GM12892 (cell line): ENCODE results near the gene IAH1.

Experiments used
- DNase-seq: peaks from one replicate; pipeline ENCODE4 v3.0.0; 2011; ENCODE audit not compliant: insufficient read length
- FAIRE-seq: peaks from 2 replicates; lab custom pipeline; 2011; peaks lifted over from hg19 to GRCh38; lab: Jason Lieb, UNC
- POLR2A ChIP-seq: IDR thresholded peaks from 2 replicates; pipeline ENCODE4 v1.6.1; 2011; ENCODE audit warnings: low read depth, low read length, control low read depth
- POLR2AphosphoS5 ChIP-seq: IDR thresholded peaks from 2 replicates; pipeline ENCODE4 v1.6.1; 2011; ENCODE audit warnings: low read depth, low read length, control low read depth
- TAF1 ChIP-seq: IDR thresholded peaks from 2 replicates; pipeline ENCODE4 v1.6.1; 2011; ENCODE audit warnings: low read depth, mild to moderate bottlenecking, control low read depth, low read length, borderline replicate concordance

The IAH1 gene

GRCh38 chr2:9460441-9461017 lies 13.8 kb upstream of the IAH1 start:
- TF ChIP-seq POLR2A (no peak), POLR2AphosphoS5 (no peak), TAF1 (no peak)
- DNase-seq = no peak
- no peak for FAIRE-seq

GRCh38 chr2:9461079-9461478 lies 13.3 kb upstream of the IAH1 start:
- no peak for TF ChIP-seq POLR2A
- FAIRE-seq = no peak

GRCh38 chr2:9462313-9462712 lies 12.0 kb upstream of the IAH1 start:
- no peak for FAIRE-seq
- DNase-seq = no peak
- no peak for TF ChIP-seq TAF1
- no peak for TF ChIP-seq POLR2A
- TF ChIP-seq POLR2AphosphoS5 = no peak

More at GRCh38 chr2:9461079-9461478, 13.3 kb upstream of the IAH1 start:
- no peak for DNase-seq

DNA sequence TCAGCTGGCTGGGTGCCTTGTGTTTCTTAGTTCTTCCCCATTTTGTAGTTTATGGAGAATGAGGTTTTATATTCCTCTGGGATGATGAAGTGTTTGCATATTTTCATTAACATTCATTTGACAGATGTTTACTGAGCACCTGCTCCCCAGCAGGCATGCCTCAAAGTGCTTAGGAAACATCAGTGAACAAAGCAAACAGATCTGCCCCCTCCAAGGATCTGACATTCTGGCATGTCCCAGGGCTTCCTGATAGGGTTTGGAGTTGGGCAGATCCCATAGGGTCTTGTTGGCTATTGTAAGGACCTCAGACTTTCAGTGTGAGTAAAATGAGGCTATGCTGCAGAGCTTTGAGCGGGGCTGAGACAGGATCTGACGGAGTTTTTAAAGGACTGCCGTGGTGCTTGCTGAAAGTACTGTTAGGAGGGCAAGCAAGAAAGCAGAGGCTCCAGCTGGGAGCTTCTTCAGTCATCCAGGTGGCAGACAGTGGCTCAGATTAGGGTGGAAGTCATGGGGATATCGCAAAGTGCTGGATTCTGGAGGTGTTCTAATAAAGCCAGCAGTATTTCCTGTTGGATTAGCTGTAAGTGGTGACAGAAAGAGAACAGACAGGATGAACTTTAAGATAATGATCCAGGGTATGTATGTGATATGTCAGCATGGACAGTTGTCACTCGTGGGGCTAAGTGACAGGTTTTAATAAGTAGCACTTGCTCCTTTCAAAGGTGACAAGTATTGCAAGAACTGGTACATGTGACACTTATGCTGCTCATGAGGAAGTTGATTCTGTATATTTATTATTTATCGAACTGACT lies 11.3 kb upstream of the IAH1 start:
- DNase-seq (no peak), FAIRE-seq (no peak)
- TF ChIP-seq POLR2A (no peak), POLR2AphosphoS5 (no peak), TAF1 (no peak)

- FAIRE-seq (no peak), DNase-seq (no peak)
- TF ChIP-seq TAF1 (no peak), POLR2AphosphoS5 (no peak), POLR2A (no peak)
Measured at GRCh38 chr2:9463698-9464034, 10.7 kb upstream of the IAH1 start.

GRCh38 chr2:9465170-9465569 lies 9.2 kb upstream of the IAH1 start:
- TF ChIP-seq POLR2A = no peak
- TF ChIP-seq POLR2AphosphoS5 = no peak
- TF ChIP-seq TAF1 = no peak
- FAIRE-seq (no peak), DNase-seq (no peak)

- DNase-seq (no peak), FAIRE-seq (no peak)
- no peak; the same call in 1 of the 2 replicates for TF ChIP-seq POLR2AphosphoS5
- no peak for TF ChIP-seq POLR2A
- TF ChIP-seq TAF1 = no peak
Measured at GRCh38 chr2:9466147-9466683, 8.1 kb upstream of the IAH1 start.

DNA sequence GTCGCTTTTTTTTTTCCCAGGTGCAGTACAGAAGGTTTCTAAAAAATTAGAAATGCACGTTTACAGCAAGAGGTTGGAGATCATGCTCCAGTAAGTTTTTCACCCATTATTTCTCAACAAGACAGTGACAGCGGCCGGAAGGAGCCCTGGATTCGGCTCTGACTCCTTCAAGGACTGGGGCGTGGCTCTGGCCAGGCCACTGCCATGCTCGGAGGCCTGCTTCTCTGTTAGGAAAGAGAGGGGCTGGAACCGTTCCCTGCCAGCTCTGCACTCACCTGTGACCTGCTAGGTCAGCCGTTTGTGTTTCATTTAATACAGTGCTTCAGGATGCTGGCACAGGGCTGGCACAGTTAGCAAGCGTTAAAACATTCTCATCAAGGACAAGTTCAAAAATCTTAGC lies 6.7 kb upstream of the IAH1 start:
- no peak for FAIRE-seq
- TF ChIP-seq TAF1 (no peak), POLR2AphosphoS5 (no peak), POLR2A (no peak)
- no peak for DNase-seq

- TF ChIP-seq POLR2AphosphoS5 (no peak), TAF1 (no peak), POLR2A (no peak)
- no peak for FAIRE-seq
Measured at GRCh38 chr2:9471206-9471605, 3.1 kb upstream of the IAH1 start.

DNA sequence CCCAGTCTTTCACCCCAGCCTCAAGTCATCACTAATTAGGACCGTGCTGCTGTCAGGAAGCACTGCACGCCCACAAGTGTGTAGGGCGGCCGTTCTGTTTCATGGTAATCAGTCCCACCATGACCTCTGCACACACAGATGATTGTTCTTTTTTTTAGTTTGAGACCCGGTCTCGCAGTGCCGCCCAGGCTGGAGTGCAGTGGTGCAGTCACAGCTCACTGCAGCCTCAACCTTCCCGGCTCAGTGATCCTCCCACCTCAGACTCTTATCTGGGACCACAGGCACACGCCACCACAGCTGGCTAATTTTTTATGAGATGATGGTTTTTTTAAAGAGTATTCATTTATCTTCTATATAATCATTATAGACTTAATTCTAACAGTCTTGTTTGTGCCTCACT lies 1.8 kb upstream of the IAH1 start:
- TF ChIP-seq POLR2A = no peak
- no peak for TF ChIP-seq POLR2AphosphoS5
- TF ChIP-seq TAF1 = no peak
- DNase-seq = no peak
- FAIRE-seq = no peak

More at GRCh38 chr2:9471206-9471605, 3.1 kb upstream of the IAH1 start:
- no peak for DNase-seq

GRCh38 chr2:9473308-9473984 lies 905 bp upstream of the IAH1 start:
- TF ChIP-seq POLR2A (no peak), TAF1 (no peak), POLR2AphosphoS5 (no peak)
- FAIRE-seq (peak; percentile 5), DNase-seq (no peak)

GRCh38 chr2:9473985-9474360 lies 378 bp upstream of the IAH1 start:
- 0 out of 2 replicates have a peak, but pooled peaks have one; percentile 14 for TF ChIP-seq POLR2AphosphoS5
- TF ChIP-seq POLR2A = no peak
- TF ChIP-seq TAF1 = no peak
- DNase-seq (peak; percentile 53), FAIRE-seq (no peak)
